GM12878 (cell line): ENCODE measurements around the gene ZNF814. TPM values are rescaled to one million over a fixed set of nuclear protein-coding genes. Genes with fewer than 3 reads are reported as not detected.

Source experiments
- ATAC-seq: fragments of 200-7000 bp; cut with Tn5 transposase; 3 replicates; pipeline ENCODE4 v1.9.1; 2020; ENCODE audit warnings: mild to moderate bottlenecking, moderate library complexity
- BruUV-seq: library from RNA; stranded (reverse); fragments of 400-500 nt; replicated peaks from 2 replicates; lab custom pipeline; 2021; lab: Mats Ljungman, UMichigan
- CTCF ChIA-PET: fragments of 300-600 bp; sonication (Branson Sonifier 250); formaldehyde crosslinking; extraction: SDS; loops from one replicate; lab custom pipeline; 2021; ENCODE audit warnings: inconsistent platforms; lab: Yijun Ruan, JAX
- POLR2A ChIA-PET: fragments of 350-600 bp; formaldehyde crosslinking; extraction: SDS; loops from one replicate; lab custom pipeline; 2021; ENCODE audit warnings: inconsistent platforms; lab: Charles Lee
- RAD21 ChIA-PET: fragments of 300-600 bp; sonication (Branson Sonifier 250); formaldehyde crosslinking; loops from one replicate; lab custom pipeline; 2023; ENCODE audit warnings: antibody characterized with exemption; ENCODE audit not compliant: unreplicated experiment; lab: Charles Lee
- SMC1A ChIA-PET: fragments of 300-600 bp; sonication (Branson Sonifier 250); formaldehyde crosslinking; loops from one replicate; lab custom pipeline; 2023; ENCODE audit not compliant: unreplicated experiment, uncharacterized antibody; lab: Charles Lee
- DNase-seq: peaks from one replicate; pipeline ENCODE4 v3.0.0-alpha.2; 2011; ENCODE audit warnings: low read depth, low spot score
- FAIRE-seq: peaks from 3 replicates; lab custom pipeline; 2011; peaks lifted over from hg19 to GRCh38; lab: Jason Lieb, UNC
- H2AFZ ChIP-seq: 2 replicates; pipeline ENCODE4 v1.6.0; 2011; ENCODE audit warnings: low read depth, low read length, control low read depth; ENCODE audit not compliant: control insufficient read depth
- H3K27ac ChIP-seq: 2 replicates; pipeline ENCODE4 v1.5.1; 2011; ENCODE audit warnings: control low read depth; ENCODE audit not compliant: control insufficient read depth, insufficient read depth
- H3K27me3 ChIP-seq, 2 experiments: replicated peaks in 1 of 2; 2 replicates each; pipeline versions ENCODE4 v1.6.0 to v1.6.1; 2011; ENCODE audit warnings: low read length in 1 of 2; ENCODE audit not compliant: control insufficient read depth in 2 of 2, insufficient read depth in 2 of 2
- H3K36me3 ChIP-seq, 2 experiments: 2 replicates each; pipeline ENCODE4 v1.5.1; 2011; ENCODE audit warnings: low read length in 1 of 2; ENCODE audit not compliant: control insufficient read depth in 2 of 2, insufficient read depth in 2 of 2
- H3K4me1 ChIP-seq: 2 replicates; pipeline ENCODE4 v1.6.1; 2011; ENCODE audit warnings: mild to moderate bottlenecking, low read length, moderate library complexity, mixed read lengths; ENCODE audit not compliant: control insufficient read depth, insufficient read depth
- H3K4me2 ChIP-seq: 2 replicates; pipeline ENCODE4 v1.6.0; 2011; ENCODE audit warnings: control low read depth; ENCODE audit not compliant: control insufficient read depth, insufficient read depth
- H3K4me3 ChIP-seq: fragments of 200-600 bp; sonication (generic); 2 replicates; pipeline ENCODE4 v1.5.1; 2016
- H3K79me2 ChIP-seq: 2 replicates; pipeline ENCODE4 v1.6.0; 2011; ENCODE audit warnings: low read length; ENCODE audit not compliant: control insufficient read depth, insufficient read depth
- H3K9ac ChIP-seq: 2 replicates; pipeline ENCODE4 v1.8.0; 2011; ENCODE audit warnings: low read length, control low read depth, mixed read lengths; ENCODE audit not compliant: control insufficient read depth, insufficient read depth
- H3K9me3 ChIP-seq: replicated peaks from 3 replicates; pipeline ENCODE4 v1.5.1; 2011; ENCODE audit warnings: mild to moderate bottlenecking, low read length; ENCODE audit not compliant: control insufficient read depth, insufficient read depth
- H4K20me1 ChIP-seq: 2 replicates; pipeline ENCODE4 v1.6.0; 2011; ENCODE audit not compliant: control insufficient read depth, insufficient read depth
- CHD2 ChIP-seq: IDR thresholded peaks from 2 replicates; pipeline ENCODE4 v1.6.1; 2011; ENCODE audit warnings: low read depth, low read length, improper control_type of control experiment, borderline replicate concordance
- CUX1 ChIP-seq: IDR thresholded peaks from 2 replicates; pipeline ENCODE4 v1.6.1; 2012; ENCODE audit warnings: improper control_type of control experiment, low read depth, low read length; ENCODE audit not compliant: insufficient replicate concordance
- GATAD2B ChIP-seq: fragments of 450-650 bp; conservative IDR thresholded peaks from 2 replicates; pipeline ENCODE4 v1.6.1; 2017; ENCODE audit warnings: low read depth, mild to moderate bottlenecking, moderate library complexity
- HCFC1 ChIP-seq: fragments of 150-350 bp; IDR thresholded peaks from 2 replicates; pipeline ENCODE4 v1.6.1; 2014; ENCODE audit warnings: low read length
- NR2F1 ChIP-seq: fragments of 450-650 bp; conservative IDR thresholded peaks from 2 replicates; pipeline ENCODE4 v1.6.1; 2017; ENCODE audit warnings: mild to moderate bottlenecking
- PBX3 ChIP-seq: IDR thresholded peaks from 2 replicates; pipeline ENCODE4 v1.6.1; 2011; ENCODE audit warnings: mild to moderate bottlenecking, low read depth, low read length, moderate library complexity; ENCODE audit not compliant: insufficient replicate concordance
- POU2F2 ChIP-seq: IDR thresholded peaks from 3 replicates; pipeline ENCODE4 v1.6.1; 2011; ENCODE audit warnings: low read depth, mild to moderate bottlenecking, low read length, borderline replicate concordance
- WGBS: methylation state at CpG from one replicate; pipeline ENCODE4 v1.1.6; 2016; ENCODE audit warnings: low lambda C conversion rate; ENCODE audit not compliant: insufficient replicate concordance, insufficient coverage; ENCODE audit errors: missing lambda C conversion rate; 5-methylcytosine and 5-hydroxymethylcytosine counted together
- in situ Hi-C: fragments of 300-500 bp; cut with MboI; formaldehyde crosslinking; loops from 9 replicates; pipeline ENCODE4 v1.14.3; 2018; ENCODE audit warnings: mixed read lengths
- intact Hi-C: fragments of 100-400 bp; cut with micrococcal nuclease; formaldehyde crosslinking; loops from one replicate; pipeline ENCODE4 v1.14.2; 2022; ENCODE audit not compliant: unreplicated experiment
- polyA plus RNA-seq, 11 experiments: library from polyadenylated mRNA; depleted of rRNA in 4 of 11; unstranded in 6 of 11; stranded (reverse) in 5 of 11; fragments of >200 nt; fragmentation: Nextera tagmentation in 4 of 11; fragmentation: Illumina TruSeq in 1 of 11; extraction: Ambion mirVana in 4 of 11; extraction: Trizol in 1 of 11; gene quantifications; 1 replicate in 1 of 11; 2 replicates in 10 of 11; pipeline versions ENCODE4 v1.2.1 to v1.2.3, GENCODE V29; 2011 to 2016; ENCODE audit warnings: inconsistent platforms in 2 of 11, missing spikeins in 2 of 11, low read depth in 1 of 11
- total RNA-seq, 4 experiments: library from RNA; depleted of rRNA in 3 of 4; stranded (reverse); fragments of >200 nt in 3 of 4; fragmentation: Illumina TruSeq in 1 of 4; extraction: Trizol in 1 of 4; gene quantifications; 2 replicates each; pipeline versions ENCODE4 v1.2.1 to v1.2.3, GENCODE V29; 2013 to 2021
- TF ChIP-seq, protein P1 (sequence below): fragments of 450-650 bp; formaldehyde crosslinking; IDR thresholded peaks from 2 replicates; pipeline ENCODE4 v1.5.0; 2022; ENCODE audit warnings: mild to moderate bottlenecking, missing genetic modification characterization

Gene ZNF814
- total and polyA plus RNA-seq, 10 of the 15 experiments (the other 5 are each of a cell fraction or from before 2014, with no cell fraction given), result 10.9 to 31.0 (median 21.6) TPM

GRCh38 chr19:57935731-57936130 is 46.9 kb upstream of the ZNF814 start:
- POLR2A ChIA-PET, result no interaction called here
- FAIRE-seq, result no peak
- no peak overlapping the region for H3K9ac ChIP-seq
- RAD21 ChIA-PET, result no interaction called here
- in situ Hi-C loops (no loop called here), intact Hi-C loops (no loop called here)
- WGBS, result 77% methylated on average over 12 of the region's 12 CpGs
- H3K4me1 ChIP-seq, result no peaks in the 10 kb centered on the region
- no peak for TF ChIP-seq PBX3
- no peak for TF ChIP-seq NR2F1
- TF ChIP-seq POU2F2, result no peak
- TF ChIP-seq, protein P1, sequence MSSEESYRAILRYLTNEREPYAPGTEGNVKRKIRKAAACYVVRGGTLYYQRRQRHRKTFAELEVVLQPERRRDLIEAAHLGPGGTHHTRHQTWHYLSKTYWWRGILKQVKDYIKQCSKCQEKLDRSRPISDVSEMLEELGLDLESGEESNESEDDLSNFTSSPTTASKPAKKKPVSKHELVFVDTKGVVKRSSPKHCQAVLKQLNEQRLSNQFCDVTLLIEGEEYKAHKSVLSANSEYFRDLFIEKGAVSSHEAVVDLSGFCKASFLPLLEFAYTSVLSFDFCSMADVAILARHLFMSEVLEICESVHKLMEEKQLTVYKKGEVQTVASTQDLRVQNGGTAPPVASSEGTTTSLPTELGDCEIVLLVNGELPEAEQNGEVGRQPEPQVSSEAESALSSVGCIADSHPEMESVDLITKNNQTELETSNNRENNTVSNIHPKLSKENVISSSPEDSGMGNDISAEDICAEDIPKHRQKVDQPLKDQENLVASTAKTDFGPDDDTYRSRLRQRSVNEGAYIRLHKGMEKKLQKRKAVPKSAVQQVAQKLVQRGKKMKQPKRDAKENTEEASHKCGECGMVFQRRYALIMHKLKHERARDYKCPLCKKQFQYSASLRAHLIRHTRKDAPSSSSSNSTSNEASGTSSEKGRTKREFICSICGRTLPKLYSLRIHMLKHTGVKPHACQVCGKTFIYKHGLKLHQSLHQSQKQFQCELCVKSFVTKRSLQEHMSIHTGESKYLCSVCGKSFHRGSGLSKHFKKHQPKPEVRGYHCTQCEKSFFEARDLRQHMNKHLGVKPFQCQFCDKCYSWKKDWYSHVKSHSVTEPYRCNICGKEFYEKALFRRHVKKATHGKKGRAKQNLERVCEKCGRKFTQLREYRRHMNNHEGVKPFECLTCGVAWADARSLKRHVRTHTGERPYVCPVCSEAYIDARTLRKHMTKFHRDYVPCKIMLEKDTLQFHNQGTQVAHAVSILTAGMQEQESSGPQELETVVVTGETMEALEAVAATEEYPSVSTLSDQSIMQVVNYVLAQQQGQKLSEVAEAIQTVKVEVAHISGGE (CRISPR knock-in tag), result no peak
- TF ChIP-seq HCFC1, result no peak
- TF ChIP-seq GATAD2B, result no peak
- no peak for TF ChIP-seq CUX1
- no peak for TF ChIP-seq CHD2
- H3K36me3 ChIP-seq, result no peaks in the 10 kb centered on the region; a peak in 1 of 4 replicates
- SMC1A ChIA-PET, result no interaction called here
- H3K9me3 ChIP-seq, result peaks cover 30% of the 10 kb centered on the region
- CTCF ChIA-PET, result no interaction called here
- H3K27ac ChIP-seq, result no peak overlapping the region
- no peak for ATAC-seq
- no peak overlapping the region for H3K4me2 ChIP-seq
- no peak for DNase-seq
- no peak overlapping the region for H3K4me3 ChIP-seq
- no TSS peak for BruUV-seq
- H2AFZ ChIP-seq, result no peak overlapping the region
- H4K20me1 ChIP-seq, result no peaks in the 10 kb centered on the region
- H3K27me3 ChIP-seq, result no peaks in the 10 kb centered on the region
- H3K79me2 ChIP-seq, result no peaks in the 10 kb centered on the region
